ENCODE measurements around the gene CCDC191.

CCDC191 gene

DNA sequence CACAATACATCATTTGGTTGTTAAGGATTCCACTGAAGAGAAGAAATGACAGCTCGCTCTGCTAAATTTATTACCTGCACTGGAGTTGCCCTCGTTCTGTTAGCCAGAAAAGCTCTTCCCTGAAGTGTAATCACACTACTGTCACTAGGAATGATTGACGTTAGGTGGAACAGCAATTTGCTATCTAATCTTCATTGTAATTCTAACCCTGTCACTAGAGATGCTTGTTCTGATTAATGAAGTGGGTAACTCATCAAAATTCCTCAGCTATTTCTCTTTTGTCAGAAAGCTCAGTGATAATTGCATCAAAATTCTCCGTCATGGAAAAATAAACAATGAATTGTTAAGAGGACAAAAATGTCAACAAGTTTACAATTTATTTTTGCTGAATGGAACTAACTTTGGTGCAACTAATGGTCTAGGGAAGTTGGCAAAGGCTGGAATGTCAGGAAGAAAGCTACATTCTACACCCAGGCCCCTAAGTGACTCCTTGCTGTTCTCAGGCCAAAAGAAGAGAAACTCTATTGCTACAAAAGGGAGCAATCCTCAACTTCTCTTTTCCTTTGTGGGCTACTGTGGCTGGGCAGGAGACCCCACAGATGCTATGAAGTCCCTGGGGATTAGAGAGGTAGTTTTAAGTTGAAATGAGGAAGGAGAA lies 34.1 kb downstream of the CCDC191 start (continued):
- no peak for TF ChIP-seq ZNF148 (tag by site-specific recombination; IDR thresholded peaks at IDR 0.05; ENCODE audit: borderline replicate concordance)
- no peak for TF ChIP-seq ZNF16 (tag by site-specific recombination; IDR thresholded peaks at IDR 0.05; ENCODE audit: low read depth)
- no peak for TF ChIP-seq SCRT2 (tag by site-specific recombination; IDR thresholded peaks at IDR 0.05)
- TF ChIP-seq TRIM28 (IDR thresholded peaks at IDR 0.05; ENCODE audit: borderline replicate concordance, low read length), result no peak
- TF ChIP-seq MEIS1 (CRISPR knock-in tag; IDR thresholded peaks at IDR 0.05; ENCODE audit: borderline replicate concordance), result peak; percentile 85
- no peak for TF ChIP-seq ZXDB (tag by site-specific recombination; IDR thresholded peaks at IDR 0.05)
- TF ChIP-seq ZNF585B (tag by site-specific recombination; IDR thresholded peaks at IDR 0.05), result no peak
- no peak for TF ChIP-seq MYNN (tag by site-specific recombination; IDR thresholded peaks at IDR 0.05; ENCODE audit: borderline replicate concordance)
- TF ChIP-seq, protein P1, sequence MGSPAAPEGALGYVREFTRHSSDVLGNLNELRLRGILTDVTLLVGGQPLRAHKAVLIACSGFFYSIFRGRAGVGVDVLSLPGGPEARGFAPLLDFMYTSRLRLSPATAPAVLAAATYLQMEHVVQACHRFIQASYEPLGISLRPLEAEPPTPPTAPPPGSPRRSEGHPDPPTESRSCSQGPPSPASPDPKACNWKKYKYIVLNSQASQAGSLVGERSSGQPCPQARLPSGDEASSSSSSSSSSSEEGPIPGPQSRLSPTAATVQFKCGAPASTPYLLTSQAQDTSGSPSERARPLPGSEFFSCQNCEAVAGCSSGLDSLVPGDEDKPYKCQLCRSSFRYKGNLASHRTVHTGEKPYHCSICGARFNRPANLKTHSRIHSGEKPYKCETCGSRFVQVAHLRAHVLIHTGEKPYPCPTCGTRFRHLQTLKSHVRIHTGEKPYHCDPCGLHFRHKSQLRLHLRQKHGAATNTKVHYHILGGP (tag by site-specific recombination; IDR thresholded peaks at IDR 0.05), result peak; percentile 71
- TF ChIP-seq KLF17 (tag by site-specific recombination; IDR thresholded peaks at IDR 0.05), result no peak
- TF ChIP-seq ZBTB1 (tag by site-specific recombination; IDR thresholded peaks at IDR 0.05), result no peak
- TF ChIP-seq ZNF830 (tag by site-specific recombination; IDR thresholded peaks at IDR 0.05; ENCODE audit: low read depth), result no peak
- TF ChIP-seq ZNF121 (tag by site-specific recombination; IDR thresholded peaks at IDR 0.05), result no peak
- no peak for TF ChIP-seq ZNF37A (tag by site-specific recombination; IDR thresholded peaks at IDR 0.05)
- TF ChIP-seq, protein P2, sequence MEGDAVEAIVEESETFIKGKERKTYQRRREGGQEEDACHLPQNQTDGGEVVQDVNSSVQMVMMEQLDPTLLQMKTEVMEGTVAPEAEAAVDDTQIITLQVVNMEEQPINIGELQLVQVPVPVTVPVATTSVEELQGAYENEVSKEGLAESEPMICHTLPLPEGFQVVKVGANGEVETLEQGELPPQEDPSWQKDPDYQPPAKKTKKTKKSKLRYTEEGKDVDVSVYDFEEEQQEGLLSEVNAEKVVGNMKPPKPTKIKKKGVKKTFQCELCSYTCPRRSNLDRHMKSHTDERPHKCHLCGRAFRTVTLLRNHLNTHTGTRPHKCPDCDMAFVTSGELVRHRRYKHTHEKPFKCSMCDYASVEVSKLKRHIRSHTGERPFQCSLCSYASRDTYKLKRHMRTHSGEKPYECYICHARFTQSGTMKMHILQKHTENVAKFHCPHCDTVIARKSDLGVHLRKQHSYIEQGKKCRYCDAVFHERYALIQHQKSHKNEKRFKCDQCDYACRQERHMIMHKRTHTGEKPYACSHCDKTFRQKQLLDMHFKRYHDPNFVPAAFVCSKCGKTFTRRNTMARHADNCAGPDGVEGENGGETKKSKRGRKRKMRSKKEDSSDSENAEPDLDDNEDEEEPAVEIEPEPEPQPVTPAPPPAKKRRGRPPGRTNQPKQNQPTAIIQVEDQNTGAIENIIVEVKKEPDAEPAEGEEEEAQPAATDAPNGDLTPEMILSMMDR (tag by site-specific recombination; IDR thresholded peaks at IDR 0.05), result no peak
- no peak for TF ChIP-seq YY1 (tag by site-specific recombination; IDR thresholded peaks at IDR 0.05)
- no peak for TF ChIP-seq ZNF521 (tag by site-specific recombination; IDR thresholded peaks at IDR 0.05)
- TF ChIP-seq ZBTB8A (tag by site-specific recombination; IDR thresholded peaks at IDR 0.05), result no peak
- no peak for TF ChIP-seq ZNF266 (tag by site-specific recombination; IDR thresholded peaks at IDR 0.05; ENCODE audit: low read depth)
- TF ChIP-seq ZSCAN23 (tag by site-specific recombination; IDR thresholded peaks at IDR 0.05), result no peak
- TF ChIP-seq ZSCAN30 (tag by site-specific recombination; IDR thresholded peaks at IDR 0.05), result no peak
- TF ChIP-seq, protein P3, sequence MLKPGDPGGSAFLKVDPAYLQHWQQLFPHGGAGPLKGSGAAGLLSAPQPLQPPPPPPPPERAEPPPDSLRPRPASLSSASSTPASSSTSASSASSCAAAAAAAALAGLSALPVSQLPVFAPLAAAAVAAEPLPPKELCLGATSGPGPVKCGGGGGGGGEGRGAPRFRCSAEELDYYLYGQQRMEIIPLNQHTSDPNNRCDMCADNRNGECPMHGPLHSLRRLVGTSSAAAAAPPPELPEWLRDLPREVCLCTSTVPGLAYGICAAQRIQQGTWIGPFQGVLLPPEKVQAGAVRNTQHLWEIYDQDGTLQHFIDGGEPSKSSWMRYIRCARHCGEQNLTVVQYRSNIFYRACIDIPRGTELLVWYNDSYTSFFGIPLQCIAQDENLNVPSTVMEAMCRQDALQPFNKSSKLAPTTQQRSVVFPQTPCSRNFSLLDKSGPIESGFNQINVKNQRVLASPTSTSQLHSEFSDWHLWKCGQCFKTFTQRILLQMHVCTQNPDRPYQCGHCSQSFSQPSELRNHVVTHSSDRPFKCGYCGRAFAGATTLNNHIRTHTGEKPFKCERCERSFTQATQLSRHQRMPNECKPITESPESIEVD (tag by site-specific recombination; IDR thresholded peaks at IDR 0.05), result peak; percentile 58
- peak; percentile 83 for TF ChIP-seq SP7 (tag by site-specific recombination; IDR thresholded peaks at IDR 0.05)
- no peak for TF ChIP-seq ZNF155 (tag by site-specific recombination; IDR thresholded peaks at IDR 0.05)
